HTR-8/SVneo (cell line): ENCODE data around the gene CENPX.

ENCODE experiments used
- DNase-seq: peaks from one replicate; pipeline ENCODE4 v3.0.0; 2011; ENCODE audit warnings: low spot score, mixed read lengths; ENCODE audit not compliant: insufficient read length
- FAIRE-seq: peaks from 2 replicates; lab custom pipeline; 2011; peaks lifted over from hg19 to GRCh38; lab: Jason Lieb, UNC

Gene CENPX

GRCh38 chr17:82028246-82028645 lies 5.6 kb upstream of the CENPX start:
- no peak for FAIRE-seq

GRCh38 chr17:82025401-82026107 lies 2.9 kb upstream of the CENPX start:
- DNase-seq (no peak), FAIRE-seq (no peak)

More at GRCh38 chr17:82028246-82028645, 5.6 kb upstream of the CENPX start:
- DNase-seq: no peak

- DNase-seq (no peak), FAIRE-seq (no peak)
Measured at GRCh38 chr17:82024859-82025258, 2.2 kb upstream of the CENPX start.

- DNase-seq: no peak
- FAIRE-seq: no peak
Measured at GRCh38 chr17:82023447-82024241, 966 bp upstream of the CENPX start.

GRCh38 chr17:82022981-82023446 lies 336 bp upstream of the CENPX start, which contains the start of gene LRRC45:
Gene LRRC45 (plus strand): TSS chr17:82023305. CDS start chr17:82023644, 339 bp downstream.
- FAIRE-seq (peak; percentile 97), DNase-seq (peak; percentile 98)

GRCh38 chr17:82021900-82022309 lies 773 bp downstream of the CENPX start:
- DNase-seq (no peak), FAIRE-seq (no peak)

GRCh38 chr17:82021107-82021899 lies 1.4 kb downstream of the CENPX start:
- DNase-seq (peak; percentile 62), FAIRE-seq (peak; percentile 64)

GRCh38 chr17:82020572-82021106 lies 2.0 kb downstream of the CENPX start:
- FAIRE-seq: no peak
- DNase-seq: no peak

- peak; percentile 49 for DNase-seq
- no peak for FAIRE-seq
Measured at GRCh38 chr17:82019690-82020571, 2.7 kb downstream of the CENPX start.

- no peak for FAIRE-seq
- DNase-seq: no peak
Measured at GRCh38 chr17:82018989-82019689, 3.5 kb downstream of the CENPX start.

- FAIRE-seq (no peak), DNase-seq (no peak)
Measured at GRCh38 chr17:82018152-82018988, 4.3 kb downstream of the CENPX start.

- FAIRE-seq: no peak
- DNase-seq: no peak
Measured at GRCh38 chr17:82017612-82018151, 5.0 kb downstream of the CENPX start.

GRCh38 chr17:82016875-82017459 lies 5.7 kb downstream of the CENPX start:
- FAIRE-seq: no peak
- DNase-seq: no peak

GRCh38 chr17:82016061-82016874 lies 6.4 kb downstream of the CENPX start:
- DNase-seq: no peak

GRCh38 chr17:82015311-82015971 lies 7.2 kb downstream of the CENPX start:
- DNase-seq: no peak
- no peak for FAIRE-seq

More at GRCh38 chr17:82016061-82016874, 6.4 kb downstream of the CENPX start:
- FAIRE-seq: no peak

GRCh38 chr17:82014971-82015310 lies 7.7 kb downstream of the CENPX start:
- FAIRE-seq (no peak), DNase-seq (no peak)
